Panc1 (cell line): Measurements from ENCODE around the gene ATP11A.

Experiments
- CTCF ChIP-seq: fragments of 450-650 bp; IDR thresholded peaks from 2 replicates; pipeline ENCODE4 v1.5.1; 2017; ENCODE audit warnings: mild to moderate bottlenecking
- POLR2AphosphoS5 ChIP-seq: IDR thresholded peaks from 2 replicates; pipeline ENCODE4 v1.6.1; 2012; ENCODE audit warnings: mild to moderate bottlenecking, low read depth, low read length, moderate library complexity

GRCh38 chr13:112703449-112704284, 13.8 kb downstream of the ATP11A start:
- TF ChIP-seq CTCF = no peak
- no peak for TF ChIP-seq POLR2AphosphoS5
